Mucosa of descending colon (tissue), 3 donors: ENCODE data around the gene ANKRD33B. TPM values are rescaled to one million over a fixed set of nuclear protein-coding genes. Genes with fewer than 3 reads are reported as not detected.
"Not testable (repeated sequence)": the region's sequence is repeated elsewhere in the genome, so short reads cannot be mapped to it uniquely, and the experiment has no call there.

Experiments used
- ATAC-seq: fragments of 200-7000 bp; cut with Tn5 transposase; one replicate; pipeline ENCODE4 v1.9.1; 2020; ENCODE audit warnings: mild to moderate bottlenecking, moderate library complexity
- DNase-seq, 3 donors: peaks; one replicate each; pipeline ENCODE4 v3.0.0-alpha.2; 2020
- H3K36me3 ChIP-seq: fragments of 200-600 bp; one replicate; pipeline ENCODE4 v1.8.0; 2021; ENCODE audit warnings: low read depth, mild to moderate bottlenecking
- H3K4me1 ChIP-seq: fragments of 200-600 bp; one replicate; pipeline ENCODE4 v1.8.0; 2021; ENCODE audit warnings: low read depth, mild to moderate bottlenecking
- H3K4me3 ChIP-seq: fragments of 200-600 bp; one replicate; pipeline ENCODE4 v1.8.0; 2021; ENCODE audit warnings: mild to moderate bottlenecking
- H3K9me3 ChIP-seq: fragments of 200-600 bp; one replicate; pipeline ENCODE4 v1.8.0; 2021; ENCODE audit warnings: mild to moderate bottlenecking
- intact Hi-C, 2 donors: fragments of 100-400 bp; cut with DNase I in 1 of 2; cut with micrococcal nuclease in 1 of 2; formaldehyde crosslinking; loops; one replicate each; pipeline versions ENCODE4 v1.11.0 to v1.11.1; 2022; cut with DNase I, micrococcal nuclease
- total RNA-seq, 3 donors: library from RNA; stranded (reverse); fragmentation: NEBNext Ultra II Directional in 2 of 3; extraction: Animal tissue kit (Norgen Biotek cat#: 25700) in 2 of 3; gene quantifications; one replicate each; pipeline versions ENCODE4 v1.2.1 to v1.2.4, GENCODE V29; 2021 to 2023
- TF ChIP-seq, protein P1 (sequence below): fragments of 200-600 bp; IDR thresholded peaks from one replicate; pipeline ENCODE4 v1.8.0; 2022; ENCODE audit warnings: antibody characterized with exemption, mild to moderate bottlenecking
- donor health status: DM: no; HTN: no; CAD: no; lungs with moderate emphysema.
- donor health status: DM: no; HTN: no; CAD: no.
- donor health status: DM: no; HTN: yes; CAD: no.

The ANKRD33B gene
- total RNA-seq, 3 donors from 2014 or later: 0.96 to 3.3 (median 1.7) TPM

DNA sequence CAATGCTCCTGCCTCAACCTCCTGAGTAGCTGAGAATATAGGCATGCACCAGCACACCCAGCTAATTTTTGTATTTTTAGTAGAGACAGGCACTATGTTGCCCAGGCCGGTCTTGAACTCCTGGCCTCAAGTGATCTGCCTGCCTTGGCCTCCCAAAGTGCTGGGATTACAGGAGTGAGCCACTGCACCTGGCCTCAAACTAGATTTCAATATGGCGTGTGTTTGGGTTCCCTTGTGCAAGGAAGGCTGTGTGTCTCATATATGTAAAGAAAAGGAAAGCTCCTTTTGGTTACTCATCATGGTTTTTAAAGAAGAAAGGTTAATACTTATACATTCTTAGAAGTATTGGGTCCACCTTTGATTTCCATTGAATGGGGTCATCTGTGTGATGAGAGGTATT lies 70.7 kb downstream of the ANKRD33B start:
- no peaks in the 10 kb centered on the region for H3K36me3 ChIP-seq
- intact Hi-C loops: no loop called here
- peaks cover 5% of the 10 kb centered on the region for H3K4me1 ChIP-seq
- DNase-seq (no peak), ATAC-seq (no peak)
- TF ChIP-seq, protein P1, sequence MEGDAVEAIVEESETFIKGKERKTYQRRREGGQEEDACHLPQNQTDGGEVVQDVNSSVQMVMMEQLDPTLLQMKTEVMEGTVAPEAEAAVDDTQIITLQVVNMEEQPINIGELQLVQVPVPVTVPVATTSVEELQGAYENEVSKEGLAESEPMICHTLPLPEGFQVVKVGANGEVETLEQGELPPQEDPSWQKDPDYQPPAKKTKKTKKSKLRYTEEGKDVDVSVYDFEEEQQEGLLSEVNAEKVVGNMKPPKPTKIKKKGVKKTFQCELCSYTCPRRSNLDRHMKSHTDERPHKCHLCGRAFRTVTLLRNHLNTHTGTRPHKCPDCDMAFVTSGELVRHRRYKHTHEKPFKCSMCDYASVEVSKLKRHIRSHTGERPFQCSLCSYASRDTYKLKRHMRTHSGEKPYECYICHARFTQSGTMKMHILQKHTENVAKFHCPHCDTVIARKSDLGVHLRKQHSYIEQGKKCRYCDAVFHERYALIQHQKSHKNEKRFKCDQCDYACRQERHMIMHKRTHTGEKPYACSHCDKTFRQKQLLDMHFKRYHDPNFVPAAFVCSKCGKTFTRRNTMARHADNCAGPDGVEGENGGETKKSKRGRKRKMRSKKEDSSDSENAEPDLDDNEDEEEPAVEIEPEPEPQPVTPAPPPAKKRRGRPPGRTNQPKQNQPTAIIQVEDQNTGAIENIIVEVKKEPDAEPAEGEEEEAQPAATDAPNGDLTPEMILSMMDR: no peak
- H3K4me3 ChIP-seq: no peak overlapping the region
- no peaks in the 10 kb centered on the region for H3K9me3 ChIP-seq

GRCh38 chr5:10635257-10635866 lies 71.5 kb downstream of the ANKRD33B start:
- peaks cover 5% of the 10 kb centered on the region for H3K4me1 ChIP-seq

DNA sequence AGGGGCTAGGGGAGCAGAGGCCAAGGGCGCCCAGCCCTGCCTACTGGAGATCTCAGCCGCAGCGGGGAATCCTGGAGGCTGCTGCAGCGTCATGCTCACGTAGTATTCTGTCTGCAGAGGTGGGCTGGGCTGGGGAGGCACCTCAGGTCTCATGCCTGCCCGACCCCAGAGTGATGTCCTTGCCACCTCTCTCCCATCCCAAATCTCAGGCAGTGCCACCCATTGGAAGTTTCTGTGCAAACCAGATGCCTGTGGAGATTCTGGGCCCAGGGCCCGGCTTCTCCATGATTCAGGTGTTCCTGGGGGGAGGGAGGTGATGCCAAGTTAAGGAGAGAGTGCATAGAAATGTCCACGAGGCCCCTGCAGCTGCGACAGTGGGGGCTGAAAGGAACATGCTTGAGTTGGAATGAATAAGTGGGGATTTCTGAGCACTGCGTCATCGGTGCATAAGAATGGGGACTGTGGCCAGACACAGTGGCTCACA lies 72.0 kb downstream of the ANKRD33B start:
- no peak for DNase-seq
- TF ChIP-seq, protein P1: no peak
- no peak overlapping the region for H3K4me3 ChIP-seq
- H3K9me3 ChIP-seq: no peaks in the 10 kb centered on the region
- no peak for ATAC-seq
- intact Hi-C loops: no loop called here
- H3K36me3 ChIP-seq: no peaks in the 10 kb centered on the region
- peaks cover 5% of the 10 kb centered on the region for H3K4me1 ChIP-seq

More at GRCh38 chr5:10635257-10635866, 71.5 kb downstream of the ANKRD33B start:
- TF ChIP-seq, protein P1: no peak
- no peaks in the 10 kb centered on the region for H3K36me3 ChIP-seq
- no peaks in the 10 kb centered on the region for H3K9me3 ChIP-seq
- DNase-seq (peak in 1 of 3 donors; percentile 62), ATAC-seq (peak; percentile 78)
- no peak overlapping the region for H3K4me3 ChIP-seq
- intact Hi-C loops: no loop called here

DNA sequence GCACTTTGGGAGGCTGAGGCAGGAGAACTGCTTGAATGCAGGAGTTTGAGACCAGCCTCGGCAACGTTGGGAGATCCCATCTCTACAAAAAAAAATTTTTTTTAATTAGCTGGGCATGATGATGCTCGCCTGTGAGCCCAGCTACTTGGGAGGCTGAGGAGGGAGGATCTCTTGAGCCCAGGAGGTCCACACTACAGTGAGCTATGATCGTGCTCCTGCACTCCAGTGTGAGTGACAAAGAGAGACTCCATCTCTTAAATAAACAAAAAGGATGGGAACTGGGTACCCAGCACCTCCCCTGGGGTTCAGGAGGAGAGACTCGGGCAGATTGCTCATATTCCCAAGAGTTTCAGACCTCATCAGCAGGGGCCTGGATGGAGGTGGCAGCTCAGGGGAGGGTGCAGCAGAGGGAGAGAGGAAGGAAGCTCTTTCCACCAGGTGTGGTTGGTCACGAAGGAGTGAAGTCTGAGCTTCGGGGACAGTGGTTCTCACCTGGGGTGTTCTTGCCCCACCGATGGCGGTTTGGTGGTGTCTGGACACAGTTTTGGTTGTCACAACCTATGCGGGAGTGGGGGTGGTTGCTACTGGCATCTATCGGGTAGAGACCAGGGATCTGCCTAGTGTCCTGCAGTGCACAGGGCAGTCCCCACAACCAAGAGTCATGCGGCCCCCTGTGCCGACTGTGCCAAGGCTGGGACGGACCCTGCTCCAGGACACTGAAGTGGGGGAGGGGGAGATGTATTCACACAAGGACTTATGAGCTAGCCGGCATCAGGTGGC lies 72.7 kb downstream of the ANKRD33B start:
- ATAC-seq (no peak), DNase-seq (no peak)
- H3K36me3 ChIP-seq: no peaks in the 10 kb centered on the region
- no peaks in the 10 kb centered on the region for H3K9me3 ChIP-seq
- no peak overlapping the region for H3K4me3 ChIP-seq
- TF ChIP-seq, protein P1: no peak
- H3K4me1 ChIP-seq: peaks cover 5% of the 10 kb centered on the region
- intact Hi-C loops: no loop called here

- Histone ChIP-seq H3K36me3 (no peaks in the 10 kb centered on the region), H3K9me3 (no peaks in the 10 kb centered on the region), H3K4me3 (no peak overlapping the region), H3K4me1 (peaks cover 5% of the 10 kb centered on the region)
- intact Hi-C loops: no loop called here
- ATAC-seq (no peak), DNase-seq (no peak)
- TF ChIP-seq, protein P1: no peak
Measured at GRCh38 chr5:10637944-10638343, 74.1 kb downstream of the ANKRD33B start.

DNA sequence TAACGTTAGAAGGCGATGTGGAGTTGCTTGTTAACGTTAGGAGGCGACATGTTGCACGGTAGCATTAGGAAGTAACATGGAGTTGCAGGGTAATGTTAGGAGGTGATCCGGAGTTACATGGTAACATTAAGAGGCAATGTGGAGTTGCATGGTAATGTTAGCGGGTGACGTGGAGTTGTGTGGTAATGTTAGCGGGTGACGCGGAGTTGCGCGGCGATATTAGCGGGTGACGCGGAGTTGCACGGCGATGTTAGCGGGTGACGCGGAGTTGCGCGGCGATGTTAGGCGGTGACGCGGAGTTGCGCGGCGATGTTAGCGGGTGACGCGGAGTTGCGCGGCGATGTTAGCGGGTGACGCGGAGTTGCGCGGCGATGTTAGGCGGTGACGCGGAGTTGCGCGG lies 74.9 kb downstream of the ANKRD33B start:
- intact Hi-C loops, ATAC-seq, H3K9me3 ChIP-seq, DNase-seq, H3K4me3 ChIP-seq, H3K4me1 ChIP-seq, H3K36me3 ChIP-seq: not testable (repeated sequence)
